MCF 10A (cell line): ENCODE measurements around the gene CNST. TPM values are rescaled to one million over a fixed set of nuclear protein-coding genes. Genes with fewer than 3 reads are reported as not detected.

Source experiments
- BruUV-seq: library from RNA; stranded (reverse); fragments of 400-500 nt; replicated peaks from 2 replicates; lab custom pipeline; 2021; lab: Mats Ljungman, UMichigan
- CTCF ChIA-PET: fragments of 300-600 bp; sonication (Branson Sonifier 250); formaldehyde crosslinking; extraction: SDS; loops from one replicate; lab custom pipeline; 2021; ENCODE audit warnings: antibody characterized with exemption, inconsistent platforms; lab: Yijun Ruan, JAX
- POLR2A ChIA-PET: fragments of 300-600, 350-650 bp; sonication (Branson Sonifier 250); formaldehyde crosslinking; extraction: SDS; loops from one replicate; lab custom pipeline; 2020; ENCODE audit warnings: antibody characterized with exemption, inconsistent platforms; lab: Yijun Ruan, JAX
- DNase-seq: peaks from one replicate; pipeline ENCODE4 v3.0.0-alpha.2; 2018; ENCODE audit not compliant: unreplicated experiment
- H3K27ac Mint-ChIP-seq: one replicate; pipeline ENCODE4 v1.8.0; 2022; ENCODE audit warnings: mild to moderate bottlenecking, low read depth, mixed read lengths; ENCODE audit not compliant: unreplicated experiment
- H3K27me3 Mint-ChIP-seq: one replicate; pipeline ENCODE4 v1.8.0; 2022; ENCODE audit warnings: mixed read lengths; ENCODE audit not compliant: insufficient read depth, unreplicated experiment
- H3K36me3 Mint-ChIP-seq: one replicate; pipeline ENCODE4 v1.8.0; 2022; ENCODE audit warnings: mild to moderate bottlenecking, moderate library complexity, mixed read lengths; ENCODE audit not compliant: insufficient read depth, unreplicated experiment
- H3K4me1 Mint-ChIP-seq: one replicate; pipeline ENCODE4 v1.8.0; 2022; ENCODE audit warnings: mixed read lengths; ENCODE audit not compliant: insufficient read depth, unreplicated experiment
- H3K4me3 Mint-ChIP-seq: one replicate; pipeline ENCODE4 v1.8.0; 2022; ENCODE audit warnings: mild to moderate bottlenecking, moderate library complexity, mixed read lengths; ENCODE audit not compliant: unreplicated experiment
- H3K9me3 Mint-ChIP-seq: one replicate; pipeline ENCODE4 v1.8.0; 2022; ENCODE audit warnings: mixed read lengths; ENCODE audit not compliant: unreplicated experiment
- intact Hi-C: fragments of 100-400 bp; cut with micrococcal nuclease; formaldehyde crosslinking; loops from 2 replicates; pipeline ENCODE4 v1.14.1; 2022
- total RNA-seq: library from RNA; stranded (reverse); gene quantifications from 2 replicates; pipeline ENCODE4 v1.2.3, GENCODE V29; 2022
- TF ChIP-seq, protein P1 (sequence below): fragments of 200-600 bp; IDR thresholded peaks from one replicate; pipeline ENCODE4 v1.8.0; 2022; ENCODE audit warnings: antibody characterized with exemption, mild to moderate bottlenecking; ENCODE audit not compliant: unreplicated experiment

Gene CNST
- total RNA-seq, 1 experiment from 2014 or later = 48.3 TPM

DNA sequence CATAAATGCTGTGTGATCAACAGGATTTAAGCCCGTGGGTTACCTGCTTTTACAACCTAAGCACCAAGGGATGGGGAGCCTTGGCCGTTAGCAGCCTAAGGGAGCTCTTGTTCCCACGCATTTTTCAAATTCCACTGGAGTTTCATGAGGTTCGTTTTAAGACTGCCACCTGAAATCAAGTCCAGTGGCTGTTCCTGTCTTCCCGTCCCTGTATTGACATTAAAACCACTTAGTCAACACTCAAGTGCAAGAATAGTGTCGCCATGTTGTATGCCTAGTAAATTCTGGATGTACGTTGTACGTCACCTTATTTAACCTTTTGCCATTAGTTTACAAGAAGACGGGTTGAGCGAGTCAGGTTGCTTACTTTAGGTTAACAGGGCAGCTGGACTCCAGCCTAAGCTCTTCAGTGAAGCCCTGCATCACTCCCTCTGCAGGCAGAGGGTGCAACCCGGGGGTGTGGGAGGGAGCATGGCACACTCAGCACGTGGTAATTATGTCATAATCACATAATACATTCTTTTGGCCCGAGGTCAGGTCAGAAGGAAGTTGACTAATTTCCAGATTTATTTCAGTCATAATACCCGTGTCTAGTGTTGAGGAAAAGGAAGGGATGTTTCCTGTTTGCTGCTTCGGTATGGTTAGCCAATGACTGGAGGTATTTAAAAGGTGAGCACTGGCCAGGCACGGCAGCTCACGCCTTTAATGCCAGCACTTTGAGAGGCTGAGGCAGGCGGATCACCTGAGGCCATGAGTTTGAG is 42.5 kb downstream of the CNST start:
- peak; percentile 99 for DNase-seq
- Mint-ChIP-seq H3K27ac (peak overlapping the region; percentile 95), H3K9me3 (peaks cover 1% of the 10 kb centered on the region), H3K4me3 (peak overlapping the region; percentile 66), H3K4me1 (peaks cover 39% of the 10 kb centered on the region), H3K36me3 (peaks cover 7% of the 10 kb centered on the region), H3K27me3 (no peaks in the 10 kb centered on the region)
- intact Hi-C loops = loop anchor here (1.0 to 2.0 kb wide), 3 partner anchors 42 to 144 kb away; partner anchors contain the start of genes CNST and TFB2M
- ChIA-PET CTCF (interaction anchor here (0.6 to 1.8 kb wide), 5 partner anchors 13 to 26 kb away, joined by 3 to 7 read pairs (median 5); no protein-coding TSS in a partner anchor), POLR2A (interaction anchor here (0.7 to 4.7 kb wide), 10 partner anchors 9 to 1522 kb away, joined by 3 to 50 read pairs (median 5); partner anchors contain the start of genes CNST and TFB2M)
- BruUV-seq = TSS peak; percentile 91
- TF ChIP-seq, protein P1, sequence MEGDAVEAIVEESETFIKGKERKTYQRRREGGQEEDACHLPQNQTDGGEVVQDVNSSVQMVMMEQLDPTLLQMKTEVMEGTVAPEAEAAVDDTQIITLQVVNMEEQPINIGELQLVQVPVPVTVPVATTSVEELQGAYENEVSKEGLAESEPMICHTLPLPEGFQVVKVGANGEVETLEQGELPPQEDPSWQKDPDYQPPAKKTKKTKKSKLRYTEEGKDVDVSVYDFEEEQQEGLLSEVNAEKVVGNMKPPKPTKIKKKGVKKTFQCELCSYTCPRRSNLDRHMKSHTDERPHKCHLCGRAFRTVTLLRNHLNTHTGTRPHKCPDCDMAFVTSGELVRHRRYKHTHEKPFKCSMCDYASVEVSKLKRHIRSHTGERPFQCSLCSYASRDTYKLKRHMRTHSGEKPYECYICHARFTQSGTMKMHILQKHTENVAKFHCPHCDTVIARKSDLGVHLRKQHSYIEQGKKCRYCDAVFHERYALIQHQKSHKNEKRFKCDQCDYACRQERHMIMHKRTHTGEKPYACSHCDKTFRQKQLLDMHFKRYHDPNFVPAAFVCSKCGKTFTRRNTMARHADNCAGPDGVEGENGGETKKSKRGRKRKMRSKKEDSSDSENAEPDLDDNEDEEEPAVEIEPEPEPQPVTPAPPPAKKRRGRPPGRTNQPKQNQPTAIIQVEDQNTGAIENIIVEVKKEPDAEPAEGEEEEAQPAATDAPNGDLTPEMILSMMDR = no peak

DNA sequence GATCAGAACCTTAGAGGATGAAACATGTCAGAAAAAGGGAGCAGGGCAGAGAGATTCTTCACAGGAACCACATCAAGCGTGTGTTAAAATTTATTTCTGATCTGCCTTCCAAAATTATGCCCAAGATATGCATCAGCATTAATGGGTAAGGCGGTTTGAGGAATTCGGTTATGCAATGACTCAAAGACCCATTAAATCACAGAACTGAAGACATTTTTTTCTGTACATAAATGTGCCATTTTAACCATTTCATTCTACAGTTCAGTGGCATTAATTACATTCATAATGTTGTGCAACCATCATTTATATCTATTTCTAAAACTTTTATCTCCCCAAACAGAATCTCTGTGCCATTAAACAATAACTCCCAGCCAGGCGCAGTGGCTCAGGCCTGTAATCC is 43.4 kb downstream of the CNST start:
- Mint-ChIP-seq H3K27ac (peak overlapping the region; percentile 95), H3K27me3 (no peaks in the 10 kb centered on the region), H3K4me1 (peaks cover 39% of the 10 kb centered on the region), H3K9me3 (no peaks in the 10 kb centered on the region), H3K36me3 (peaks cover 7% of the 10 kb centered on the region), H3K4me3 (peak overlapping the region; percentile 66)
- TF ChIP-seq, protein P1 = no peak
- POLR2A ChIA-PET = interaction anchor here (0.8 to 4.7 kb wide), 8 partner anchors 13 to 50 kb away, joined by 3 to 50 read pairs (median 6); partner anchors contain the start of genes CNST and TFB2M
- BruUV-seq = no TSS peak
- intact Hi-C loops = loop anchor here (1.0 to 2.0 kb wide), 3 partner anchors 43 to 143 kb away; partner anchors contain the start of genes CNST and TFB2M
- CTCF ChIA-PET = interaction anchor here (1.8 kb wide), 1 partner anchor 27 kb away, joined by 5 read pairs; no protein-coding TSS in a partner anchor
- peak; percentile 32 for DNase-seq

DNA sequence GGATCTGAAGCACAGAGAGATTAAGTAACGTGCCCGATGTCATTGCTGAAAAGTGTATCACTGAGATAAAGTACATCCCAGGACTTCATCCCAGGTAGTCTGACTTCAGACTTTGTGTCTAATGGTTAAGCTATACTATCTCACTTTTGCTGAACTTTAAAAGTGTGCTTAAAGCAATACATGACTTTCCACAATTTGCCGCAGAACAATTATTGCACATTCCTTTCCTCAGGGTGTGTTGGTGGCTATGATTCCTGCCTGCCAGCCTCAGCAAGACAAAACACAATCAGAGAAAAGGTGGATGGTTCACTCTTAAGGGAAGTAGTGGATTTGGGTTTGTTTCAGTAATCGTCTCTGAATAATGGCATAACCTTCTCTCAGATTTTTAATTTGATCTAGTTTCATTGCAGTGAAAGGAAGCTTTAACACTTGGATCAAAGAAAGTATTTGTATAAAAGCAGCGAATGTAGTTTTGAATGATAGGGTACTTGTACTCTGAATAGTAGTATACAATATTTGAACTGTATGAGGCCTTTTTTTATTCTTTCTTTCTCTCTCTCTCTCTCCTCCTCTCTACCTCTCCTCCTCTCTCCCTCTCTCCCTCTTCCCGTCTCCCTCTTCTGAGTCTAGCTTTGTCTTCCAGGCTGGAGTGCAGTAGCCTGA is 47.0 kb downstream of the CNST start:
- no peaks in the 10 kb centered on the region for H3K27me3 Mint-ChIP-seq

More for the DNA sequence above, 47.0 kb downstream of the CNST start:
- no peak for DNase-seq
- H3K27ac Mint-ChIP-seq = peak overlapping the region; percentile 49
- TF ChIP-seq, protein P1 = no peak
- no peaks in the 10 kb centered on the region for H3K9me3 Mint-ChIP-seq
- CTCF ChIA-PET = interaction anchor here (0.7 to 1.9 kb wide), 4 partner anchors 9 to 115 kb away, joined by 3 to 8 read pairs (median 6); no protein-coding TSS in a partner anchor
- peaks cover 39% of the 10 kb centered on the region for H3K4me1 Mint-ChIP-seq
- no TSS peak for BruUV-seq
- no peak overlapping the region for H3K4me3 Mint-ChIP-seq
- peaks cover 14% of the 10 kb centered on the region for H3K36me3 Mint-ChIP-seq
- POLR2A ChIA-PET = interaction anchor here (0.6 to 2.4 kb wide), 3 partner anchors 9 to 389 kb away, joined by 3 to 9 read pairs (median 4); no protein-coding TSS in a partner anchor
- intact Hi-C loops = no loop called here
